NCI-H2107 (cell line): Measurements from ENCODE around the gene BTK.
"Not testable (repeated sequence)": the region's sequence is repeated elsewhere in the genome, so short reads cannot be mapped to it uniquely, and the experiment has no call there.

Experiments used
- DNase-seq: peaks from one replicate; lab custom pipeline; 2025; lab: John Stamatoyannopoulos, UW

Gene BTK

GRCh38 chrX:101337776-101338271 is 48.2 kb downstream of the BTK start:
- DNase-seq: no peak

- not testable (repeated sequence) for DNase-seq
These were observed 51.7 kb downstream of the BTK start for GRCh38 chrX:101334310-101334709.

GRCh38 chrX:101326600-101326999 is 59.4 kb downstream of the BTK start:
- DNase-seq: not testable (repeated sequence)

GRCh38 chrX:101303790-101304189 is 82.2 kb downstream of the BTK start:
- no peak for DNase-seq
